Keratinocyte (primary cell): ENCODE measurements around the gene LRGUK. TPM values are rescaled to one million over a fixed set of nuclear protein-coding genes. Genes with fewer than 3 reads are reported as not detected.

Experiments used
- DNase-seq: peaks from one replicate; pipeline ENCODE4 v3.0.0-alpha.2; 2011; ENCODE audit warnings: low read depth, missing footprints, low spot score
- FAIRE-seq: peaks from 2 replicates; lab custom pipeline; 2011; peaks lifted over from hg19 to GRCh38; lab: Jason Lieb, UNC
- H2AFZ ChIP-seq: 2 replicates; pipeline ENCODE4 v1.6.0; 2012; ENCODE audit warnings: low read length, control low read depth, inconsistent platforms; ENCODE audit not compliant: control insufficient read depth
- H3K27ac ChIP-seq: 2 replicates; pipeline ENCODE4 v1.5.1; 2011; ENCODE audit warnings: low read length; ENCODE audit not compliant: control insufficient read depth, insufficient read depth
- H3K27me3 ChIP-seq: 3 replicates; pipeline ENCODE4 v1.6.0; 2011; ENCODE audit warnings: low read length; ENCODE audit not compliant: control insufficient read depth, insufficient read depth; ENCODE audit errors: extremely low read depth
- H3K36me3 ChIP-seq, 2 experiments: 2 replicates in 1 of 2; 3 replicates in 1 of 2; pipeline ENCODE4 v1.5.1; 2011; ENCODE audit warnings: low read length in 2 of 2, mild to moderate bottlenecking in 1 of 2; ENCODE audit not compliant: control insufficient read depth in 2 of 2, insufficient read depth in 2 of 2; ENCODE audit errors: extremely low read depth in 1 of 2
- H3K4me1 ChIP-seq: 3 replicates; pipeline ENCODE4 v1.5.1; 2011; ENCODE audit warnings: low read length; ENCODE audit not compliant: control insufficient read depth, insufficient read depth; ENCODE audit errors: extremely low read depth
- H3K4me2 ChIP-seq: 3 replicates; pipeline ENCODE4 v1.6.0; 2011; ENCODE audit warnings: low read depth, low read length; ENCODE audit not compliant: control insufficient read depth, insufficient read depth; ENCODE audit errors: extremely low read depth
- H3K4me3 ChIP-seq, 3 experiments: fragments of 200-600 bp in 1 of 3; sonication (generic) in 1 of 3; 2 replicates in 2 of 3; 3 replicates in 1 of 3; pipeline ENCODE4 v1.5.1; 2011 to 2016; ENCODE audit warnings: low read length in 3 of 3, mild to moderate bottlenecking in 3 of 3, control low read depth in 2 of 3, inconsistent platforms in 1 of 3, low read depth in 1 of 3, mixed read lengths in 1 of 3, mixed run types in 1 of 3, moderate library complexity in 1 of 3; ENCODE audit not compliant: control insufficient read depth in 2 of 3, insufficient read depth in 2 of 3; ENCODE audit errors: extremely low read depth in 1 of 3
- H3K79me2 ChIP-seq: 2 replicates; pipeline ENCODE4 v1.6.0; 2012; ENCODE audit warnings: low read length; ENCODE audit not compliant: control insufficient read depth, insufficient read depth
- H3K9ac ChIP-seq: 3 replicates; pipeline ENCODE4 v1.6.0; 2011; ENCODE audit warnings: low read length; ENCODE audit not compliant: control insufficient read depth, insufficient read depth; ENCODE audit errors: extremely low read depth
- H3K9me1 ChIP-seq: 3 replicates; pipeline ENCODE4 v1.6.0; 2011; ENCODE audit warnings: low read length; ENCODE audit not compliant: control insufficient read depth, insufficient read depth; ENCODE audit errors: extremely low read depth
- H3K9me3 ChIP-seq: 2 replicates; pipeline ENCODE4 v1.5.1; 2012; ENCODE audit warnings: low read depth, low read length; ENCODE audit not compliant: control insufficient read depth
- H4K20me1 ChIP-seq: 3 replicates; pipeline ENCODE4 v1.6.0; 2011; ENCODE audit warnings: low read length; ENCODE audit not compliant: control insufficient read depth, insufficient read depth; ENCODE audit errors: extremely low read depth
- CTCF ChIP-seq, 3 experiments: IDR thresholded peaks in 1 of 3; conservative IDR thresholded peaks in 1 of 3; optimal IDR thresholded peaks in 1 of 3; 2 replicates in 2 of 3; 3 replicates in 1 of 3; pipeline versions ENCODE3 to v1.5.1; 2011; ENCODE audit warnings: low read length in 3 of 3, mild to moderate bottlenecking in 3 of 3, moderate library complexity in 2 of 3, control low read depth in 1 of 3, inconsistent platforms in 1 of 3; ENCODE audit not compliant: insufficient read depth in 2 of 3; ENCODE audit errors: extremely low read depth in 1 of 3
- EZH2 ChIP-seq: IDR thresholded peaks from one replicate; pipeline ENCODE4 v1.6.1; 2012; ENCODE audit warnings: inconsistent platforms, mild to moderate bottlenecking, low read length, moderate library complexity
- dilution Hi-C: fragments of 300-500 bp; cut with MboI; formaldehyde crosslinking; loops from one replicate; pipeline ENCODE4 v1.7.0; 2020; ENCODE audit warnings: low sequenced_read_pairs; ENCODE audit not compliant: extremely low pct_ligation_motif_present
- polyA plus RNA-seq, 5 experiments: library from polyadenylated mRNA; depleted of rRNA in 3 of 5; stranded (reverse) in 3 of 5; stranded (forward) in 1 of 5; unstranded in 1 of 5; fragments of >200 nt; gene quantifications; 1 replicate in 1 of 5; 2 replicates in 3 of 5; 3 replicates in 1 of 5; pipeline versions ENCODE4 v1.2.1 to v1.2.3, GENCODE V29; 2011 to 2012; ENCODE audit warnings: missing spikeins in 2 of 5, low read depth in 1 of 5, low replicate concordance in 1 of 5

Gene LRGUK
- polyA plus RNA-seq, 1 donor (not counting 4 experiments of a cell fraction or from before 2014, with no cell fraction given): 0.50 TPM

DNA sequence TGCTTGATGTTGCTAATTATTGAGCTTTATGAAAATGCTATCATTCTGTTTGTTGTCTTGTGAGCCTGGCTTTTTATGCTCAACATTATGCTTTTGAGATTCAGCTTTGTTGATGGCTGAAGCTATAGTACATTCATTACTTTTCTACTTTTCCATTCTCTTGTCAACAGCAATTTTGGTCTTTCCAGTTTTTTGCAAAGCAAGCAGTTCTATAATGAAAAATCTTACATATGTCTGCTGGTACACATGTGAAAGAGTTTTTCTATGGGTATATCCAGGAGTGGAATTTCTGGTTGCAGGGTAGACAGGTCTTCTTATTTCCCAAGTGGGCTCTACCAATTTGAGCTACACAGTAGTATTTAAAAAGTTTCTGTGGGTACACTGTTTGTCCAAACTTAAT, 152.8 kb downstream of the LRGUK start:
- Histone ChIP-seq H3K9ac (no peak overlapping the region), H3K4me1 (no peaks in the 10 kb centered on the region), H3K79me2 (no peaks in the 10 kb centered on the region), H3K27ac (no peak overlapping the region), H4K20me1 (no peaks in the 10 kb centered on the region), H3K4me3 (no peak overlapping the region), H3K4me2 (no peak overlapping the region), H3K9me3 (no peaks in the 10 kb centered on the region), H2AFZ (no peak overlapping the region), H3K36me3 (no peaks in the 10 kb centered on the region), H3K27me3 (peaks cover 9% of the 10 kb centered on the region), H3K9me1 (no peaks in the 10 kb centered on the region)
- TF ChIP-seq CTCF (optimal IDR thresholded peaks at IDR 0.05 in 1 of 3, IDR thresholded peaks at IDR 0.05 in 1 of 3, conservative IDR thresholded peaks at IDR 0.05 in 1 of 3; ENCODE audit: extremely low read depth in 1 of 3, insufficient read depth in 2 of 3, low read length in 3 of 3): no peak
- TF ChIP-seq EZH2: no peak
- DNase-seq (no peak), FAIRE-seq (no peak)
- dilution Hi-C loops: no loop called here

- dilution Hi-C loops: no loop called here
- no peak for FAIRE-seq
- no peaks in the 10 kb centered on the region for H3K79me2 ChIP-seq
These were observed 153.4 kb downstream of the LRGUK start for GRCh38 chr7:134280508-134280907.

More at GRCh38 chr7:134280508-134280907, 153.4 kb downstream of the LRGUK start:
- H2AFZ ChIP-seq: no peak overlapping the region
- H3K4me1 ChIP-seq: no peaks in the 10 kb centered on the region
- no peak for TF ChIP-seq EZH2
- no peak for TF ChIP-seq CTCF (optimal IDR thresholded peaks at IDR 0.05 in 1 of 3, IDR thresholded peaks at IDR 0.05 in 1 of 3, conservative IDR thresholded peaks at IDR 0.05 in 1 of 3; ENCODE audit: extremely low read depth in 1 of 3, insufficient read depth in 2 of 3, low read length in 3 of 3)
- H4K20me1 ChIP-seq: no peaks in the 10 kb centered on the region
- no peak overlapping the region for H3K27ac ChIP-seq
- no peak overlapping the region for H3K4me2 ChIP-seq
- no peak overlapping the region for H3K9ac ChIP-seq
- H3K36me3 ChIP-seq: no peaks in the 10 kb centered on the region
- no peaks in the 10 kb centered on the region for H3K9me1 ChIP-seq
- H3K4me3 ChIP-seq: no peak overlapping the region
- no peaks in the 10 kb centered on the region for H3K9me3 ChIP-seq
- no peak for DNase-seq
- H3K27me3 ChIP-seq: peaks cover 9% of the 10 kb centered on the region
